KMS-11 (cell line): Measurements from ENCODE around the gene KRT85.

Experiments
- H2AFZ ChIP-seq: fragments of 200-600 bp; sonication (generic); 2 replicates; pipeline ENCODE4 v1.6.1; 2016; ENCODE audit warnings: antibody characterized with exemption, mixed run types, low read depth
- H3K27ac ChIP-seq: fragments of 200-600 bp; sonication (generic); 2 replicates; pipeline ENCODE4 v1.6.1; 2016; ENCODE audit warnings: mild to moderate bottlenecking, mixed run types
- H3K27me3 ChIP-seq: fragments of 200-600 bp; sonication (generic); 2 replicates; pipeline ENCODE4 v1.6.1; 2017; ENCODE audit warnings: mild to moderate bottlenecking, low read depth, mixed run types, moderate library complexity; ENCODE audit not compliant: insufficient read depth
- H3K36me3 ChIP-seq: fragments of 200-600 bp; sonication (generic); 2 replicates; pipeline ENCODE4 v1.6.1; 2017; ENCODE audit warnings: mild to moderate bottlenecking, mixed run types; ENCODE audit not compliant: insufficient read depth
- H3K4me1 ChIP-seq: fragments of 200-600 bp; sonication (generic); 2 replicates; pipeline ENCODE4 v1.6.1; 2016; ENCODE audit warnings: mild to moderate bottlenecking, low read depth, mixed run types; ENCODE audit not compliant: poor library complexity, severe bottlenecking
- H3K4me2 ChIP-seq: fragments of 200-600 bp; sonication (generic); 2 replicates; pipeline ENCODE4 v1.7.0; 2016; ENCODE audit warnings: mild to moderate bottlenecking, mixed run types
- H3K4me3 ChIP-seq: fragments of 200-600 bp; sonication (generic); IDR thresholded peaks from 2 replicates; pipeline ENCODE4 v1.6.1; 2017; ENCODE audit warnings: low read depth, low read length, mixed read lengths; ENCODE audit not compliant: insufficient read depth
- H3K79me2 ChIP-seq: fragments of 200-600 bp; sonication (generic); 2 replicates; pipeline ENCODE4 v1.6.1; 2016; ENCODE audit warnings: low read depth, mixed run types; ENCODE audit not compliant: insufficient read depth
- H3K9ac ChIP-seq: fragments of 200-600 bp; sonication (generic); 2 replicates; pipeline ENCODE4 v1.6.1; 2016; ENCODE audit warnings: mild to moderate bottlenecking, mixed run types
- H4K20me1 ChIP-seq: fragments of 200-600 bp; sonication (generic); 2 replicates; pipeline ENCODE4 v1.6.1; 2016; ENCODE audit warnings: mild to moderate bottlenecking, mixed run types; ENCODE audit not compliant: insufficient read depth
- TF ChIP-seq, protein P1 (sequence below): fragments of 200-600 bp; sonication (generic); conservative IDR thresholded peaks from 2 replicates; pipeline ENCODE4 v1.6.1; 2017; ENCODE audit warnings: low read depth, mild to moderate bottlenecking, antibody characterized with exemption, low read length, moderate library complexity, mixed read lengths

The KRT85 gene

DNA sequence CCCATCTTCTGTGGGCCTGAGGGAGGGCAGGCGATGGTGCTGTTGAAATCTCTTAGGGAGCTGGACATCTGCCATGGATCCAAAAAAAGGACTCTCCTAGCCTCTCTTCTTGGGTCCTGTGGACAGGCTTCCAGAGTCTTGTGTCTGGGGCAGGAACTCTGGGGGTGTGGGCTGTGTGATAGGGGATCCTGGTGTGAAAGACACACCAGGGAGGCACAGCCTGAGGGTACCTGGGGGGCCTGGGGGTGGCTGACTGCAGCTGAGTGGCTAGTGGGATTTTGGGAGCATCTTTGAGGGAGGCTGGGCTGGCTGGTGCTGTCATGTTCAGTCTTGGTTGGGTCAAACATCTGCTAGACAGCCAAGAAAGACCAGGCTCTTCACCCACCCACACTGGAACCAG, 44.3 kb downstream of the KRT85 start:
- no peaks in the 10 kb centered on the region for H4K20me1 ChIP-seq
- no peaks in the 10 kb centered on the region for H3K79me2 ChIP-seq
- TF ChIP-seq, protein P1, sequence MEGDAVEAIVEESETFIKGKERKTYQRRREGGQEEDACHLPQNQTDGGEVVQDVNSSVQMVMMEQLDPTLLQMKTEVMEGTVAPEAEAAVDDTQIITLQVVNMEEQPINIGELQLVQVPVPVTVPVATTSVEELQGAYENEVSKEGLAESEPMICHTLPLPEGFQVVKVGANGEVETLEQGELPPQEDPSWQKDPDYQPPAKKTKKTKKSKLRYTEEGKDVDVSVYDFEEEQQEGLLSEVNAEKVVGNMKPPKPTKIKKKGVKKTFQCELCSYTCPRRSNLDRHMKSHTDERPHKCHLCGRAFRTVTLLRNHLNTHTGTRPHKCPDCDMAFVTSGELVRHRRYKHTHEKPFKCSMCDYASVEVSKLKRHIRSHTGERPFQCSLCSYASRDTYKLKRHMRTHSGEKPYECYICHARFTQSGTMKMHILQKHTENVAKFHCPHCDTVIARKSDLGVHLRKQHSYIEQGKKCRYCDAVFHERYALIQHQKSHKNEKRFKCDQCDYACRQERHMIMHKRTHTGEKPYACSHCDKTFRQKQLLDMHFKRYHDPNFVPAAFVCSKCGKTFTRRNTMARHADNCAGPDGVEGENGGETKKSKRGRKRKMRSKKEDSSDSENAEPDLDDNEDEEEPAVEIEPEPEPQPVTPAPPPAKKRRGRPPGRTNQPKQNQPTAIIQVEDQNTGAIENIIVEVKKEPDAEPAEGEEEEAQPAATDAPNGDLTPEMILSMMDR, result no peak
- no peaks in the 10 kb centered on the region for H3K36me3 ChIP-seq
- no peak overlapping the region for H3K27ac ChIP-seq
- H2AFZ ChIP-seq, result no peak overlapping the region
- no peak overlapping the region for H3K4me3 ChIP-seq
- no peak overlapping the region for H3K9ac ChIP-seq
- H3K27me3 ChIP-seq, result 0 out of 2 replicates have a peak, but pooled peaks cover 7% of the 10 kb centered on the region
- peaks cover 11% of the 10 kb centered on the region for H3K4me1 ChIP-seq
- no peak overlapping the region for H3K4me2 ChIP-seq

DNA sequence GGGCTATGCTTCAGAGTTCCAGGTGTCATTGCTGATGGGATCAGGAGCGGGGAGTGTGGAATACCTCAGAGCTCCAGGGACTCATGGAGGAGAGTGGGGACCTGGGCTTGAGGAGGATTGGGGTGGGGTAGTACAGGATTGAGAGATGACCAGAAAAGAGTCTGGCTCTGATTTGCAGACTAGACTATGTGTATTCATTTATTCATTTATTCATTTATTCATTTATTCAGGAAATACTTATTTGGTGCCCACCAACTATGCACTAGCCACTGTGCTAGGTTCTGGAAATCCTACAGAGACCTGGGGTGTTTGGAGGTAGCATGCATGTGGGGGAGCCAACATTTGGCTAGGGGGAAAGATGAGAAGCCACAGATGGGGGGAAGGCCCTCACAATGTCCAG, 45.2 kb downstream of the KRT85 start:
- H3K4me1 ChIP-seq, result peaks cover 4% of the 10 kb centered on the region
- H4K20me1 ChIP-seq, result no peaks in the 10 kb centered on the region
- no peaks in the 10 kb centered on the region for H3K36me3 ChIP-seq
- no peak overlapping the region for H3K4me3 ChIP-seq
- H3K27ac ChIP-seq, result no peak overlapping the region
- no peaks in the 10 kb centered on the region for H3K79me2 ChIP-seq
- H3K27me3 ChIP-seq, result 0 out of 2 replicates have a peak, but pooled peaks cover 7% of the 10 kb centered on the region
- H2AFZ ChIP-seq, result no peak overlapping the region
- TF ChIP-seq, protein P1, result no peak
- H3K4me2 ChIP-seq, result no peak overlapping the region
- no peak overlapping the region for H3K9ac ChIP-seq

- Histone ChIP-seq H3K4me1 (no peaks in the 10 kb centered on the region), H2AFZ (no peak overlapping the region), H3K4me2 (no peak overlapping the region), H3K79me2 (no peaks in the 10 kb centered on the region), H4K20me1 (no peaks in the 10 kb centered on the region), H3K36me3 (no peaks in the 10 kb centered on the region), H3K4me3 (no peak overlapping the region), H3K27me3 (0 out of 2 replicates have a peak, but pooled peaks cover 7% of the 10 kb centered on the region), H3K27ac (no peak overlapping the region), H3K9ac (no peak overlapping the region)
- TF ChIP-seq, protein P1, result no peak
Observed at GRCh38 chr12:52321418-52321817, 45.9 kb downstream of the KRT85 start.

- 0 out of 2 replicates have a peak, but pooled peaks cover 7% of the 10 kb centered on the region for H3K27me3 ChIP-seq
- TF ChIP-seq, protein P1, result no peak
- no peak within 1 kb of the TSS for H3K27ac ChIP-seq
- H3K4me1 ChIP-seq, result no peaks in the 10 kb centered on the region
- no peak within 1 kb of the TSS for H2AFZ ChIP-seq
- no peaks in the 10 kb centered on the region for H3K36me3 ChIP-seq
- H3K4me2 ChIP-seq, result no peak within 1 kb of the TSS
- no peak within 1 kb of the TSS for H3K4me3 ChIP-seq
- no peaks in the 10 kb centered on the region for H3K79me2 ChIP-seq
- no peak within 1 kb of the TSS for H3K9ac ChIP-seq
- no peaks in the 10 kb centered on the region for H4K20me1 ChIP-seq
Observed at GRCh38 chr12:52320784-52321400, 46.4 kb downstream of the KRT85 start, which contains the start of gene KRT83. Gene KRT83 (minus strand): TSS chr12:52321398. CDS start chr12:52321335, 63 bp downstream.
